IPS-NIHi7 (cell line): ENCODE data around the gene WDR19.
"Not testable (repeated sequence)": the region's sequence is repeated elsewhere in the genome, so short reads cannot be mapped to it uniquely, and the experiment has no call there.

Experiments used
- DNase-seq: peaks from one replicate; pipeline ENCODE4 v3.0.0; 2012; ENCODE audit warnings: mixed read lengths; ENCODE audit errors: extremely low spot score

WDR19 gene

DNA sequence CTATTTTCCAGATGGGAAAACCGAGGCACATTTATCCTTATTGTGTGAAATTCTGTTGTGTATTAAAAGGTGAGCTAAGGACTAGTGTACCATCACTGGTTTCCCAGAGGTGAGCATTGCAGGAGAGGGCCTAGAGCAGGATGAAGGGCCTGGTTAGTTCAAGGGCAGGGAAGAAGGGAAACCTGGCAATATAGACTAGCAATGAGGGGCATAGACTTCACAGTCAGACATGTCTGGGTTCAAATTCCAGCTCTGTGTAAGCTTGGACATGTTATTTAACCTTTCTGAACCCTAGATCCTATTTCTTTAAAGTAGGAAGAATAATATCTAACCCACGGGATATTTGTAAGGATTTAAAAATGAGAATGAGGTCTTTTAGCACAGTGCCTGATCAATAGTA, 50.8 kb downstream of the WDR19 start:
- DNase-seq, result no peak

DNA sequence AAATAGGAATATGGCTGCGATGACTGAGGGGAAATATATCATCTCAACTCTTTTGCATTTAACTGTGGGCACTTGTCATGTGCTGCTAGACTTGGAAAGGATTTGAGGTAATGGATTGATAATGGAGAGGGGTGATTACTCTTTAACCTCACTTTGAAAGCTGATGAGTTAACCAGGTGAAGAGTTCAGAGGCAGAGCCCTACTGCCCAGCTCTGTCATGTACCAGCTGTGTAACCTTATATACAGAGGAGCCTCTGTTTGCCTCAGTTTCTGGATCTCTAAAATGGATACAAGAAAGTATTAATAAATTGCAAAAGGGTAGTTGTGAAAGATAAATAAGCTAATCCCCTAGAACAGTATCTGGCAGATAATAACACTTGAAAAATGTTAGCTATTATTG, 51.5 kb downstream of the WDR19 start:
- DNase-seq, result no peak

DNA sequence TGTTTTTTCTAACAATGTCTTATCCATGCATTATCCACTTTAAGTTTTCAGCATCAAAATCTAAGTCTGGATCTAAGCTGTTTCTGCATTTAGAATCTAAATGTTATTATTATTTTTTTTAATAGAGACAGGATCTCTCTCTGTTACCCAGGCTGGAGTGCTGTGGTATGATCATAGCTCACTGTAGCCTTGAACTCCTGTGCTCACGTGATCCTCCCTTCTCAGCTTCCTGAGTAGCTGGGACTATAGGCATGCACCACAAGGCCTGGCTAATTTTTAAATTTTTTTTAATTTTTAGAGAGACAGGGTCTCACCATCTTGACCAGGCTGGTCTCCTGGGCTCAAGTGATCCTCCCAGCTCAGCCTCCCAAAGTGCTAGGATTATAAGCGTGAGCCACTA, 52.7 kb downstream of the WDR19 start:
- no peak for DNase-seq

DNA sequence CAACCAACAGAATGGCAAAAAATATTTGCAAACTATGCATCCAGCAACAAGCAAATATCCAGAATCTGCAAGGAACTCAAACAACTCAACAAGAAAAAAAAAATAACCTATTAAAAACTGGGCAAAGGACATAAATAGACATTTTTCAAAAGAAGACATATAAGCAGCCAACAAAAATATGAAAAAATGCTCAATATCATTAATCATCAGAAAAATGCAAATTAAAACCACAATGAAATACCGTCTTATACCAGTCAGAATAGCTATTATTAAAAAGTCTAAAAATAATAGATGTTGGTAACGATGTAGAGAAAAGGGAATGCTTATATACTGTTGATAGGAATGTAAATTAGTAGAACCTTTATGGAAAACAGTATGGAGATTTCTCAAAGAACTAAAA, 53.4 kb downstream of the WDR19 start:
- DNase-seq, result no peak

DNA sequence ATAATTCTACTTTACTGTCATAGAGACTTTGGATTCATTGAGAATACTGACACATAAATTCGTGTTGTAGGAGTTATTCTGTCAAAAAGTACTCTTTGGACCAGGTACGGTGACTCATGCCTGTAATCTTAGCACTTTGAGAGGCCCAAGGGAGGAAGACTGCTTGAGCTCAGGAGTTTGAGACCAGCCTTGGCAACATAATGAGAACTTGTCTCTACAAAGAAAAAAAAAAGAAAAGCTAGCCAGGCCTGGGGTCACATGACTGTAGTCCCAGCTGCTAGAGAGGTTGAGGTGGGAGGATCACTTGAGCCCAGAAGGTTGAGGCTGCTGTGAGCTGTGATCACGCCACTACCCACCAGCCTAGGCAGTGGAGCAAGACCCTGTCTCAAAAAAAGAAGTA, 54.9 kb downstream of the WDR19 start:
- no peak for DNase-seq

DNA sequence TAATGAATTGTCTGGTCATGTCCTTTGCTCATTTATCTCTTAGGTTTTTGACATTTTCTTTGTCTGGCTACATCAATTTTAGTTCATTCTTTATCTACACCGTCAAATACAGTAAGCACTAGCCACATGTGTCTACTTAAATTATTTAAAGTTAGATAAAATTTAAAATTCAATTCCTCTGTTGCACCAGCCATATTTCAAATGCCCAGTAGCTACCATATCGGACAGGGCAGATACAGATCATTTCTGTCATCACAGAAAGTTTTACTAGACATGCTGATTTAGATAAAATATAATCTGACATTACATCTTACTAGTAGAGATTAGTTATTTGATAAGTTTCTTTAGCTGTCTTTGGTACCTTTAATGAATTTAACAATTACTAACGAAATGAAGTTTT, 61.1 kb downstream of the WDR19 start:
- no peak for DNase-seq

DNA sequence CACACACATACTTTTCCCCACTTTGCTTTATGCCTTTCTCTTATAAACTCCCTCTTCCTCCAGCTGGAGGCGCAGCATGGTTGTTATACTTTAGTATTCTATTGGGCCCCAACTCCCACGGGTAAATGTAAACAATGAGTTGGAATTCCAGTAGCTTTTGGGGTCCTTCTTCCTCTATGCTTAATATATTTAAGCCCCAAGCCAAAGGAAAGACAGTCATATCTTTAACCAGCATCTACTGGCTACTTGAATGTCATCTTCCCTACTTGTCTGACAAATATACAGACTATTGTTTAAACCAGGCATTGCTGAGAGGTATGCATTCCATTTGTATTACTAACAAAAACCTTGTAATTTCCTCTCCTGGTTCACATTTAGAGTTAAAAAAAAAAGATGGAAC, 72.9 kb downstream of the WDR19 start:
- DNase-seq, result no peak

DNA sequence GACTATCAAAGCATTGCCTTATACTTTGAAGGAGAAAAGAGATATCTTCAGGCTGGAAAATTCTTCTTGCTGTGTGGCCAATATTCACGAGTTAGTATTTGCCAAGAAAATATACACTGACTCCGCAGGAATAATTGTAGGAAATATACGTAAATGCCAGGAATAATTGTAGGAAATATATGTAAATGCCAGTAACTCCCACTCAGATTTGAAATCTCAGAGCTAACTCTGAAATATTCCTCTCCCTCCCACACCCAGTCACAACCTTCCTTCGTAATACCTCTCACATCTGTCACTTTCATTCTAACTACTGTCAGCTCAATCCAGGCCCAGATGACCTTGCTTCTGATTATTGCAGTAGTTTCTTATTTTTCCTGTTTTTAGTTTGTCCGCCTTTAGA, 73.5 kb downstream of the WDR19 start:
- DNase-seq, result no peak

DNA sequence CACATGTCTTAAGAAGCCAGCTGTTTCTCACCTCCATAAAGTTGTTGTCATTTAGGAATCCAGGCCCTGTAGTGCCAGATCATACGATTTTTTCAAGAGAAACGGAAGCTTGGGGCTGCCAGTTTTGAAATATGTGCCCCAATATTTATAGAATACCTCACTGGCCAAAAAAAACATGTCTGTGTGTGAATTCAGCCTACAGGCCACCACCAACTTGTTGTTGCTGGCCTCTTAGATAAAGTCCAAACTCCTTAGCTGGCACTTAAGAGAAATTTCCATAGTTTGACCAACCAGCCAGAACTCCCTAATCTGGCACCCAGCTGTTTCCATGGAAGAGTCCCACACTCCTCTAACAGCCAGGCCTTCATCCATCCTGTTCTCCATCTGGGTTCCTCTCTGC, 74.1 kb downstream of the WDR19 start:
- DNase-seq, result no peak

DNA sequence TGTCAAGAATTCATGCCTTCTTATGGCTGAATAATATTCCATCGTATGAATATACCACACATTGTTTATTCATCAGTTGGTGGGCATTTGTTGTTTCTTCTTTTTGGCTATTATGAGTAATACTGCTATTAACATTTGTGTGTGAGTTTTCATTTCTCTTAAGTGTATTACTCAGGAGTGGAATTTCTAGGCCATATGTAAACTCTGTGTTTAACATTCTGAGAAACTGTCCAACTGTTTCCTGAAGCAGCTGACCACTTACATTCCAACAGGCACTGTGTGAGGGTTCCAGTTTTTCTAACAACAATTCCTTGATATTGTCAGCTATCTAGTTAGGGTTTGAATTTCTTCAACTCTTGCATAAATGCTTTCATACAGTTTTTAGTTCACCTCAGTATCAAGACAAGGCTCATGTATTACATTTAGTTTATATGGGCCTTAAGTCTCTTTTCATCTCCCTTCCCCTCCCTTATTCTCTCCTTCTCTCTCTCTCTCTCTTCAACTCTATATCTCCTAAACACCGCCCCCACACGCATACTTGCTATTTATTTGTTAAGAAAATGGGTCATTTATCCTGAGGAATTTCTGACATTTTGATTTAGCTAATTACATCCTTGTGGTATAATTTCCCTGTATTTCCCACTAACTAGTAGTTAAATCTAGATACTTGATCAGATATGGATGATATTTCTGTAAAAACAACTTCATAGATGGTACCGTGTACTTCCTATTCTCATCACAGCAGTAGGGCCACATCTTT, 77.4 kb downstream of the WDR19 start:
- no peak for DNase-seq

DNA sequence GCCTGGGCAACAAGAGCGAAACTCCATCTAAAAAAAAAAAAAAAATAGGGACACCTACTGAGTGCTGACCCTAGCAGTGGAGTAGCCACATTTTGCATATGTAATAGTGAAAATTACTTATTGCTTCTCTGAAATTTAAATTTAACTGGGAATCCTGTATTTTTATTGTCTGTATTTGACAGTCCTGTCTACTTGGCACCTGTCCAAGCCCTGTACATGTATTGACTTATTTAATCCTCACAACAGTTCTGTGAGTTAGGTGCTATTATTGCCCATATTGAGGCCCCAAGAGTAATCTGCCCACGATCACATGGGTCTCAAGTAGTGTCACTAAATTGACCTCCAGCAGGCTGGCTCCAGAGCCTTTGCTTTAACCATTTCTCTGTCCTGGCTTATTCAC, 81.6 kb downstream of the WDR19 start:
- DNase-seq, result no peak

DNA sequence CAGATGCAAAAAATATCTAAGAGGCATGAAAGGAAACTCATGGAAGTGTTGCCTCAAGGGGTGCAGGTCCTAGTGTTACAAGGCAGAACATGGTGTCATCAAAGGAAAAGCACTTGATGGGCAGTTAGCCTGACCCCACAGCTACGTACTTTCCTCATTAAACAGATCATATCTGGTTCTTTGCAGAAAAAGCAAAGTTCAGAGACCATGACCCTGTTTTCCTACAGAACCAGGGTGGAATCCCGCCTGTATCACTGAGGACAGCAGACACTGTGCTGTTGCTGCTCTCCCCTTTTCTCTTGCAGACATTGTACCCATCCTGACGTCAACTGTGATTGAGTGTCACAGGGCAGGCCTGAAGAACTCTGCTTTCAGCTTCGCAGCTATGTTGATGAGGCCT, 92.2 kb downstream of the WDR19 start:
- no peak for DNase-seq

DNA sequence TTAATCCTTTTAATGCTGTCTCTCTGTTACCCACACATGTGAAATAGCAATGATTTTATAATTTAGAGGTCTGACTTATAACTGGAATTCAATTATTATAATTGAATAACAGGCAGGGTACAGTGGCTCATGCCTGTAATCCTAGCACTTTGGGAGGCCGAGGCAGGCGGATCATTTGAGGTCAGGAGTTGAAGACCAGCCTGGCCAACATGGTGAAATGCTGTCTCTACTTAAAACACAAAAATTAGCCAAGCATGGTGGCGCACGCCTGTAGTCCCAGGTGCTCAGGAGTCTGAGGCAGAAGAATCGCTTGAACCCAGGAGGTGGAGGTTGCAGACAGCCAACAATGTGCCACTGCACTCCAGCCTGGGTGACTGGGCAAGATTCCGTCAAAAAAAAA, 95.3 kb downstream of the WDR19 start:
- DNase-seq, result not testable (repeated sequence)

DNA sequence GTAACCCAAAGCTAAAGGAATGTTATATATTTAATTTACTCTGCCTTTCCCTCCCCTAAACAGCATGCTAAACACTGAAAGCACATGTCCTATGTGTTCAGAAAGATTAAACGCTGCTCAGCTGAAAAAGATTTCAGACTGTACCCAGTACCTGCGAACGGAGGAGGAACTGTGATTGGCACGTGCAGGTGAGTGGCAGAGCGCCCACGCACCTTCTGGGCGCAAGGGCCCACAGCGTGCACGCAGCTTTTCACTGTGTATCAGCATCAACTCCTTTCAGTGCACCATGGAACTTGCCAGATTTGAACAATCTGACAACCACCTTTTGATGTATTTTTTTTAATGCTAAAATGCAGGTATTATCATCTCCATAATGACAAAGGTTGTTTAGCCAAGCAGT, 96.1 kb downstream of the WDR19 start:
- no peak for DNase-seq

DNA sequence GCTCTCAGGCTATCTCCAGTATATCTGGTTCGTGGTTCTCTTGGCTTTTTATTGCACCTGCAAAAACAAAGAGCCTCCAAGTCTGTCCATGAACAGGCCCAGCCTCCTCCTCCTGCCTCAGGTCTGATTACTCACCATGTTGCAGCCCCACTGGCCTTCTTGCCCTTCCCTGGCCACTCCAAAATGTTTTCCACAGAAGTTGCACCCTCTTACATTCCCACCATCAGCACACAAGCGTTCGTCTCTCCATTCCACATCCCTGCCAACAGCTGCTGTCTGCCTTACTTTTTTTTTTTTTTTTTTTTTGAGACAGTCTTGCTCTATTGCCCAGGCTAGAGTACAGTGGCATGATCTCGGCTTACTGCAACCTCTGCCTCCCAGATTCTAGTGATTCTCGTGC, 97.1 kb downstream of the WDR19 start:
- DNase-seq, result no peak

DNA sequence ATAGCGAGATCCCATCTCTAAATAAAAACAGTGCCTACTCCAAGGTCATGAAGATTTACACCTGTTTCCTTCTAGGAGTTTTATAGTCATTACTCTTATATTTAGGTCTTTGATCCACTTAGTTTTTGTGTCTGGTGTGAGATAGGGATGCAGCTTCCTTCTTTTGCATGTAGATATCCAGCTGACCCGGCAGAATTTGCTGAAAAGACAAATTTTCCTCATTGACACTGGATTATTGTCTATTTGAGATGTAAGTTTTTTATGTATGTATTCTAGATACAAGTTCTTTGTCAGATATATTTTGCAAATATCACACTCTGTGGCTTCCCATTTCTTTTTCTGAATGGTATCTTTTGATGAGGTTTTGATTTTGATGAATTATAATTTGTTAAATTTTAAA, 98.4 kb downstream of the WDR19 start:
- no peak for DNase-seq

DNA sequence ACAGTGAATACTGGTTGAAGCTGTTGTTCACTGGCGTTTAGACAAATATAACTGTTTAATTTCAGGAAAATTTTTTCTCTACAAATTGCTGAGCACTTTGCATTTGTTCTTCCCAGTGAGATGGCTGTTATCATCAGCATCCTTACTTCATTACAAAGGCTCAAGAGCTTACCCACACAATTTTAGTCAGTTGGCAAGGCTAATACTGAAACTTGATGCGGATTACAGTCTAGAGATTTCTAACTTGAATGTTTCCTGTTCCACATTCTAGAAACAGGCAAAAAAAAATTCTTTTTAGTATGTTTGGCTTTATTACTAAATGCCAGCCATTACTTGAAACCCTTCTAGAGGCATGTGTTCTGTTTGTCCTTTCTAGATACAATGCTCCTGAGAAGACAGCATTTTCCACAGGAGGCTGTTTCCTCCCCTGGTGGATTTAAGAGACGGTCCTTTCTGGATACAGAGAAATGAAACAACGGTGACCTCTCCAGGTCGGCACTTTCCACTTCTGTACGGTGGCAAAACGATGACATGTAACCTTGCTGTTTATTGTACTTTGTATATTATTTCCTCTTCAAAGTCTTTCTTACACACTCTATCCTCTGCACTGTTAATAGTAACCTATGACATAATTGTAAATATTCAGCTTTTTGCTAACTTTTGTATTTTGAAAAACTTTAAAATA, 102.9 kb downstream of the WDR19 start:
- DNase-seq, result no peak

DNA sequence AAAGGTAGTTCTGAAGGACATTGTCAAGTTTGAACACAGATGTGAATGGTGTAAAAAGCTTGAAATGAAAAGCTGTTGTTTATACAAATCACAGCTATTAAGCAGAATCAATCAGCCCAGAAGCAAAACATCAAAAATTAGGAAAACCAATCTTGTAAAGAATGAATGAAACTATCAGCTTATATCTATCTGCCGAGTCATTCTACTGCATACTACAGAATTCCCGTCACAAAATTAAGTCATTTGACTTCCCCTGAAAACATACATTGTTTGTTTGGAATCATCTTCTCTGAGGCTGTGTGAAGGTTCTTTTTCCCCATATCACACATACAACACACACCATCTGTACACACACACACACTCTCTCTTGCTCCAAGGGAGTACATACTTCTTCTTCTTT, 103.5 kb downstream of the WDR19 start:
- DNase-seq, result no peak

DNA sequence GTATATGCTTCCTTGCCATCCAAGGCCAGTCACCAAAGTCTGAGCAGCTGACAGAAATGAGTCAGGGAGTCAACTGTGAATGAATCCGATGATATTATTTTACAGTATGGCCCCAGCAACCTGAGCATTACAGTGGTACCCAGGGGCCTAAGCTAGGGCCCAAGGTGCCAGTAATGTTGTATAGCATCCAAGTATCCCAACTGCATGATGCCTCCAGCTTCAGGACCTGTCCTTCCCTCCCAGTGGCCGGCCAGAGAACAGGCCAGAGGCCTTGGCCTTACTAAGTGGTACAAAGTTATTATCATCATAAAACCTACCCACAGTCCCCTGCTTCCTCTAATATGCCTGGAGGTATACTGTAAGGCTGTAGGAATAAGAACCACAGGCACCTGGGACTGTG, 103.9 kb downstream of the WDR19 start:
- DNase-seq, result no peak

DNA sequence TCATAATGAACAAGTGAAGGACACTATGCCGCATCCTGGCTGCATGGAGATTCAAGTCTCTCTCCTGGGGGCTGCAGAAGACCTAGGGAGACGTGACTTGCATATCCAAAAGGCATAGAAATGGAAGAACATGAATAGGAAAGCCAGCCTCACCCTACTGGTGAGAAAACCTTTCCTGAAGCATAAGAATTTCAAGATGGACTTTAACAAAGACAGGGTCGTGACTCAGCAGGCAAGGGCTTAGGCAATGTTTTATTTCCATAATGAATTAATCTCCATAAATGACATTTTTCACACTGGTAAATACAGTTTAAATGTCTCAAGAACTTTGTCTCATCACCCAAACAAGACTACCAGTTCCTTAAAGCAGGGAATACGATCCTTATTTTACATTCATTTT, 104.9 kb downstream of the WDR19 start:
- DNase-seq, result no peak

DNA sequence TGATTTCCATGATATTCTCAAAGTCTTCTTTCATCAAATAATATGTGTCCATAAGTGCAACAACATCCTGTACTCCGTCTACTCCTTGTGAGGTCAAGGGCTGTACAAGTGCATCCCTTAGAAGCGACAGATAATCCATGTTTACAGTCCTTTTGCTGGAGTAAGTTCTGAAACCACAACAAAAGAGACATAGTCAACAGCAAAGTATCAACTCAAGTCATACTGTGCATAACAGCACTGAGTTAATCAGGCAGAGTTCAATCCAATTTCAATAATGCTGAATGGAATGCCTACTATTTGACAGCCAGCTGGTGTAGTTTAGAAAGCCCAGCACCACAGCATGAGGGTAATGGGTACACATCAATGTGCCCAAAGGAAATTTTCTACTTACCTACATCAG, 109.4 kb downstream of the WDR19 start:
- no peak for DNase-seq

DNA sequence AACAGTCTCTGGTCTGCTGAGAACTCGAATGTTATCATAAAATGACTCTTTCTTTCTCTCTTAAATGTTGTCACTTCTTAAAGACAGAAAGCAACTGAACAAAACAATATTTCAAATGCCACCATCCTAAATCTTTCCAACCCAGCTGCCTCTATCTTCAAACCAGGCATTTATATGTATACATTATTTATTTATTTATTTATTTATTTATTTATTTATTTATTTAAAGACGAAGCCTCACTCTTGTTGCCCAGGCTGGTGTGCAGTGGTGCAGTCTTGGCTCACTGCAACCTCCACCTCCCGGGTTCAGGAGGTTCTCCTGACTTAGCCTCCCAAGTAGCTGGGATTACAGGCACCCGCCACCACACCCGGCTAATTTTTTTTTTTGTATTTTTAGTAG, 110.1 kb downstream of the WDR19 start:
- DNase-seq, result not testable (repeated sequence)

DNA sequence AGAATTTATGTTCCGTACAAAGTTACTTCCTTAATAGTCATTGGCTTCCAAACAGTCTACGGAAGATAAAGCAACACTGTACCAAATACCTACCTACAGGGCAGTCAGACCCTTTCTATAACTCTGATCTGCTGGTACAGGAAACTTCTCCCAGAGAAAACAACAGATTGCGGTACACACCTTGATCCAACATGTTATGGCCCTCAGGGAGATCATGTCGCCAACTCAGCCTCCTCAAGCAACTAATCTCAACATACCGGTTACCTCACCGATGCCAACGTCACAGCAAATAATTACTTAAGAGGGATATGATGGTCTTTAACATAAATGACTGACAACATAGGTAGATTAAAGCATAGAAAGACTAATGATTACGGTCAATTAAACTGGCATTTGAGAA, 113.5 kb downstream of the WDR19 start:
- no peak for DNase-seq

DNA sequence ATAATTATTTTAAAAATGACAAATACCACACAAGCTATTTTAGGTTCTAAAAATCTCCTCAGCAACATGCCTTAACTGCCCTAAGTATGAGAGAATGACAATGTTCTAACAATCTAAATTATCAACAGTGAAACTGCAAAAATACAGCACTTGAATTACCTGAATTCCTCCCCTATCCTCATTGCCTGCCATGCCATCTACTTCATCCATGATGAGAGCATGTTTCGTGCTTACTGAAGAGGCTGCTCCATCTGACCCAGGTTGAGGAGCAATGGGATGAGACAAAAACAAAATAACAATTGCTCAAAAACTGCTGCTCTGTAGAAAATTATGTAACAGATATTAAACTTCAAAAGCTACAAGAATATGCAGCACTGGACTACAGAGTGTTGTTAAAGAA, 120.6 kb downstream of the WDR19 start:
- DNase-seq, result no peak
